ENCODE data around the gene TCF20.

DNA sequence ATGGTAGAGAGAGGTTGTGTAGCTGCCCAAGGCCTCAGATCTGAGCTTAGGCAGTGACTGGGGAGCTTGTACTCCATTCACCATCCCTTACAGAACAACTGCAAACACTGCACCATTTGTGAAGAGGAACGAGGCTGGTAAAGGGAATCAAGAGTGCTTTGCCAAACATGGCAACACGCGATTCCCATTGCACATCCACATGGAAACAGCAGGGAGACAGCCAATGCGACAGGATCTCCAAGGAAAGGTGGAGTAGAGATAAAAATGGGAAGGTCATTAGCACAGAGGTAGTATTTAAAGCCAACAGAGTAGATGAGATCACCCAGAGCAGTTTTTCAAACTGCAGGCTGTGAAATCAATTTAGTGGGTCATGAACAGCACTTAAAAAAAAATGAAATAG lies 42.0 kb downstream of the TCF20 start:
- TF ChIP-seq, protein P1, sequence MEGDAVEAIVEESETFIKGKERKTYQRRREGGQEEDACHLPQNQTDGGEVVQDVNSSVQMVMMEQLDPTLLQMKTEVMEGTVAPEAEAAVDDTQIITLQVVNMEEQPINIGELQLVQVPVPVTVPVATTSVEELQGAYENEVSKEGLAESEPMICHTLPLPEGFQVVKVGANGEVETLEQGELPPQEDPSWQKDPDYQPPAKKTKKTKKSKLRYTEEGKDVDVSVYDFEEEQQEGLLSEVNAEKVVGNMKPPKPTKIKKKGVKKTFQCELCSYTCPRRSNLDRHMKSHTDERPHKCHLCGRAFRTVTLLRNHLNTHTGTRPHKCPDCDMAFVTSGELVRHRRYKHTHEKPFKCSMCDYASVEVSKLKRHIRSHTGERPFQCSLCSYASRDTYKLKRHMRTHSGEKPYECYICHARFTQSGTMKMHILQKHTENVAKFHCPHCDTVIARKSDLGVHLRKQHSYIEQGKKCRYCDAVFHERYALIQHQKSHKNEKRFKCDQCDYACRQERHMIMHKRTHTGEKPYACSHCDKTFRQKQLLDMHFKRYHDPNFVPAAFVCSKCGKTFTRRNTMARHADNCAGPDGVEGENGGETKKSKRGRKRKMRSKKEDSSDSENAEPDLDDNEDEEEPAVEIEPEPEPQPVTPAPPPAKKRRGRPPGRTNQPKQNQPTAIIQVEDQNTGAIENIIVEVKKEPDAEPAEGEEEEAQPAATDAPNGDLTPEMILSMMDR (IDR thresholded peaks at IDR 0.05): no peak
- TF ChIP-seq POLR2A (IDR thresholded peaks at IDR 0.05): no peak
